GM23338 (cell line): Measurements from ENCODE around the gene TSPAN13. TPM values are rescaled to one million over a fixed set of nuclear protein-coding genes. Genes with fewer than 3 reads are reported as not detected.

ENCODE experiments used
- ATAC-seq: fragments of 200-7000 bp; cut with Tn5 transposase; 3 replicates; pipeline ENCODE4 v1.9.1; 2020
- DNase-seq: peaks from one replicate; pipeline ENCODE4 v3.0.0-alpha.2; 2015; ENCODE audit warnings: low spot score
- H2AFZ ChIP-seq: fragments of 200-600 bp; sonication (generic); 2 replicates; pipeline ENCODE4 v1.8.0; 2016; ENCODE audit warnings: antibody characterized with exemption, mild to moderate bottlenecking, moderate library complexity
- H3F3A ChIP-seq: fragments of 200-600 bp; sonication (generic); replicated peaks from 2 replicates; pipeline ENCODE4 v1.8.0; 2017; ENCODE audit warnings: antibody characterized with exemption, mixed run types, low read depth
- H3K27ac ChIP-seq: fragments of 200-600 bp; sonication (generic); 2 replicates; pipeline ENCODE4 v1.6.1; 2016; ENCODE audit warnings: low read depth
- H3K27me3 ChIP-seq: fragments of 200-600 bp; sonication (generic); 2 replicates; pipeline ENCODE4 v1.8.0; 2016; ENCODE audit warnings: mild to moderate bottlenecking, mixed run types, moderate library complexity; ENCODE audit not compliant: insufficient read depth
- H3K36me3 ChIP-seq: fragments of 200-600 bp; sonication (generic); 2 replicates; pipeline ENCODE4 v1.8.0; 2016; ENCODE audit warnings: mild to moderate bottlenecking; ENCODE audit not compliant: insufficient read depth
- H3K4me1 ChIP-seq: fragments of 200-600 bp; sonication (generic); 2 replicates; pipeline ENCODE4 v1.8.0; 2016; ENCODE audit warnings: mild to moderate bottlenecking, moderate library complexity; ENCODE audit not compliant: insufficient read depth
- H3K4me2 ChIP-seq: fragments of 200-600 bp; sonication (generic); 2 replicates; pipeline ENCODE4 v1.7.1; 2017; ENCODE audit warnings: mixed run types
- H3K4me3 ChIP-seq: fragments of 200-600 bp; sonication (generic); 2 replicates; pipeline ENCODE4 v1.6.1; 2016; ENCODE audit warnings: mixed run types
- H3K79me2 ChIP-seq: fragments of 200-600 bp; sonication (generic); replicated peaks from 2 replicates; pipeline ENCODE4 v1.8.0; 2017; ENCODE audit warnings: mild to moderate bottlenecking; ENCODE audit not compliant: insufficient read depth
- H3K9me2 ChIP-seq: fragments of 200-600 bp; sonication (generic); 2 replicates; pipeline ENCODE4 v1.8.0; 2017; ENCODE audit not compliant: insufficient read depth
- H4K20me1 ChIP-seq: fragments of 200-600 bp; sonication (generic); replicated peaks from 2 replicates; pipeline ENCODE4 v1.8.0; 2017; ENCODE audit warnings: mild to moderate bottlenecking; ENCODE audit not compliant: insufficient read depth
- H3K27ac Mint-ChIP-seq: 2 replicates; pipeline ENCODE4 v1.8.0; 2020; ENCODE audit warnings: inconsistent platforms, mild to moderate bottlenecking, moderate library complexity, mixed read lengths
- H3K27me3 Mint-ChIP-seq: 3 replicates; pipeline ENCODE4 v1.8.0; 2022; ENCODE audit warnings: low read depth, mild to moderate bottlenecking, moderate library complexity, mixed read lengths, inconsistent platforms; ENCODE audit not compliant: insufficient read depth, poor library complexity
- H3K36me3 Mint-ChIP-seq: 3 replicates; pipeline ENCODE4 v1.8.0; 2021; ENCODE audit warnings: low read depth, mild to moderate bottlenecking, inconsistent platforms, moderate library complexity, mixed read lengths
- H3K4me1 Mint-ChIP-seq: 3 replicates; pipeline ENCODE4 v1.8.0; 2020; ENCODE audit warnings: mild to moderate bottlenecking, inconsistent platforms, mixed read lengths
- H3K4me3 Mint-ChIP-seq: 3 replicates; pipeline ENCODE4 v1.8.0; 2021; ENCODE audit warnings: moderate library complexity, mild to moderate bottlenecking, inconsistent platforms, mixed read lengths
- H3K9me3 Mint-ChIP-seq: 3 replicates; pipeline ENCODE4 v1.8.0; 2020; ENCODE audit warnings: moderate library complexity, mild to moderate bottlenecking, inconsistent platforms, mixed read lengths
- CREB1 ChIP-seq: fragments of 250-450 bp; sonication (Bioruptor Pico); IDR thresholded peaks from 2 replicates; pipeline ENCODE4 v1.5.0; 2020; ENCODE audit warnings: low read depth, mild to moderate bottlenecking, moderate library complexity
- ETS1 ChIP-seq: IDR thresholded peaks from 2 replicates; pipeline ENCODE4 v1.6.1; 2016; ENCODE audit warnings: antibody characterized with exemption
- EZH2 ChIP-seq: fragments of 200-600 bp; sonication (generic); IDR thresholded peaks from one replicate; pipeline ENCODE4 v1.8.0; 2017; ENCODE audit warnings: antibody characterized with exemption, mild to moderate bottlenecking, low read depth; ENCODE audit not compliant: unreplicated experiment
- EZH2phosphoT487 ChIP-seq: fragments of 200-600 bp; sonication (generic); IDR thresholded peaks from one replicate; pipeline ENCODE4 v1.8.1; 2018; ENCODE audit warnings: antibody characterized with exemption; ENCODE audit not compliant: unreplicated experiment
- NANOG ChIP-seq: IDR thresholded peaks from 2 replicates; pipeline ENCODE4 v1.6.1; 2016; ENCODE audit warnings: antibody characterized with exemption, borderline replicate concordance
- POLR2AphosphoS5 ChIP-seq: IDR thresholded peaks from 2 replicates; pipeline ENCODE4 v1.6.1; 2016; ENCODE audit warnings: antibody characterized with exemption, low read depth
- REST ChIP-seq: IDR thresholded peaks from one replicate; pipeline ENCODE4 v1.6.1; 2018; ENCODE audit warnings: antibody characterized with exemption; ENCODE audit not compliant: unreplicated experiment
- ZNF114 ChIP-seq: fragments of 250-450 bp; sonication (Bioruptor Pico); IDR thresholded peaks from 2 replicates; pipeline ENCODE4 v1.5.0; 2020; ENCODE audit warnings: mild to moderate bottlenecking, moderate library complexity
- ZNF331 ChIP-seq: fragments of 250-450 bp; sonication (Bioruptor Pico); IDR thresholded peaks from 2 replicates; pipeline ENCODE4 v1.5.0; 2020; ENCODE audit warnings: low read depth, mild to moderate bottlenecking, moderate library complexity
- ZNF462 ChIP-seq: fragments of 250-450 bp; sonication (Bioruptor Pico); IDR thresholded peaks from 2 replicates; pipeline ENCODE4 v1.5.0; 2020; ENCODE audit warnings: mild to moderate bottlenecking, moderate library complexity
- polyA plus RNA-seq: library from polyadenylated mRNA; unstranded; fragments of >200 nt; fragmentation: Nextera tagmentation; extraction: Ambion mirVana; gene quantifications from 2 replicates; pipeline ENCODE4 v1.2.1, GENCODE V29; 2016
- total RNA-seq: library from RNA; depleted of rRNA; stranded (reverse); fragments of >200 nt; shearing (Covaris generic); gene quantifications from 2 replicates; pipeline ENCODE4 v1.2.3, GENCODE V29; 2014

TSPAN13 gene
- total and polyA plus RNA-seq, 2 experiments from 2014 or later: 27.6 to 40.9 TPM

- TF ChIP-seq ZNF462 (CRISPR knock-in tag) (no peak), CREB1 (CRISPR knock-in tag) (no peak), EZH2phosphoT487 (no peak), ZNF114 (CRISPR knock-in tag) (no peak)
These were observed 20.3 kb downstream of the TSPAN13 start (continued) for GRCh38 chr7:16773884-16774283.

GRCh38 chr7:16774294-16774693, 20.7 kb downstream of the TSPAN13 start:
- Histone ChIP-seq H4K20me1 (no peaks in the 10 kb centered on the region; the same call in 1 of the 2 replicates), H3K4me1 (peaks cover 34% of the 10 kb centered on the region), H3K9me2 (no peaks in the 10 kb centered on the region), H2AFZ (no peak overlapping the region), H3K27me3 (no peaks in the 10 kb centered on the region), H3K4me3 (no peak overlapping the region), H3K79me2 (peaks cover 40% of the 10 kb centered on the region), H3K4me2 (no peak overlapping the region), H3F3A (no peaks in the 10 kb centered on the region), H3K36me3 (no peaks in the 10 kb centered on the region), H3K27ac (no peak overlapping the region)
- Mint-ChIP-seq H3K4me1 (peaks cover 34% of the 10 kb centered on the region), H3K4me3 (no peak overlapping the region), H3K27ac (no peak overlapping the region; the same call in 1 of the 2 replicates), H3K9me3 (no peaks in the 10 kb centered on the region; the same call in 2 of the 3 replicates), H3K36me3 (no peaks in the 10 kb centered on the region), H3K27me3 (peaks cover 1% of the 10 kb centered on the region)
- ATAC-seq (no peak), DNase-seq (no peak)
- no peak for TF ChIP-seq EZH2
- no peak for TF ChIP-seq CREB1 (CRISPR knock-in tag)
- TF ChIP-seq REST: no peak
- TF ChIP-seq POLR2AphosphoS5: no peak
- no peak for TF ChIP-seq ZNF331
- TF ChIP-seq ETS1: no peak
- no peak for TF ChIP-seq NANOG
